DND-41 (cell line): ENCODE results near the gene USF3.

ENCODE experiments used
- ATAC-seq: fragments of 200-7000 bp; cut with Tn5 transposase; 3 replicates; pipeline ENCODE4 v1.9.1; 2021; ENCODE audit warnings: low read depth; ENCODE audit not compliant: insufficient read depth
- DNase-seq: peaks from one replicate; pipeline ENCODE4 v3.0.0-alpha.2; 2020
- H2AFZ ChIP-seq: 2 replicates; pipeline ENCODE4 v1.6.0; 2012; ENCODE audit warnings: low read depth, low read length
- H3K27ac ChIP-seq: 2 replicates; pipeline ENCODE4 v1.5.1; 2012; ENCODE audit warnings: low read length, inconsistent platforms
- H3K27me3 ChIP-seq: fragments of 200-600 bp; sonication (generic); 2 replicates; pipeline ENCODE4 v1.6.0; 2012; ENCODE audit warnings: low read length, mild to moderate bottlenecking, inconsistent platforms; ENCODE audit not compliant: insufficient read depth, poor library complexity
- H3K36me3 ChIP-seq: 2 replicates; pipeline ENCODE4 v1.5.1; 2012; ENCODE audit warnings: low read length, inconsistent platforms; ENCODE audit not compliant: insufficient read depth
- H3K4me1 ChIP-seq: 2 replicates; pipeline ENCODE4 v1.5.1; 2012; ENCODE audit warnings: mild to moderate bottlenecking, low read length; ENCODE audit not compliant: insufficient read depth
- H3K4me2 ChIP-seq: 2 replicates; pipeline ENCODE4 v1.6.0; 2012; ENCODE audit warnings: mild to moderate bottlenecking, moderate library complexity, low read length, inconsistent platforms; ENCODE audit not compliant: insufficient read depth
- H3K4me3 ChIP-seq, 2 experiments: fragments of 200-600 bp in 1 of 2; shearing (Covaris generic) in 1 of 2; 2 replicates each; pipeline ENCODE4 v1.5.1; 2012 to 2016; ENCODE audit warnings: inconsistent platforms in 2 of 2, low read length in 2 of 2, mild to moderate bottlenecking in 2 of 2, low read depth in 1 of 2, moderate library complexity in 1 of 2
- H3K79me2 ChIP-seq: 2 replicates; pipeline ENCODE4 v1.6.0; 2012; ENCODE audit warnings: low read length, inconsistent platforms; ENCODE audit not compliant: insufficient read depth
- H3K9ac ChIP-seq: 2 replicates; pipeline ENCODE4 v1.6.0; 2012; ENCODE audit warnings: low read depth, mild to moderate bottlenecking, inconsistent platforms, low read length, moderate library complexity
- H3K9me3 ChIP-seq: 2 replicates; pipeline ENCODE4 v1.5.1; 2012; ENCODE audit warnings: low read length, moderate library complexity, mild to moderate bottlenecking, inconsistent platforms; ENCODE audit not compliant: insufficient read depth, severe bottlenecking
- H4K20me1 ChIP-seq: 2 replicates; pipeline ENCODE4 v1.6.0; 2012; ENCODE audit warnings: low read length; ENCODE audit not compliant: insufficient read depth
- CTCF ChIP-seq: IDR thresholded peaks from 2 replicates; pipeline ENCODE4 v1.5.1; 2012; ENCODE audit warnings: borderline replicate concordance, low read length, moderate library complexity, mild to moderate bottlenecking; ENCODE audit not compliant: poor library complexity, severe bottlenecking; ENCODE audit errors: extremely low read depth
- EZH2 ChIP-seq: IDR thresholded peaks from 3 replicates; pipeline ENCODE4 v1.6.1; 2012; ENCODE audit warnings: borderline replicate concordance, low read depth, mild to moderate bottlenecking, moderate library complexity, low read length, inconsistent platforms; ENCODE audit not compliant: severe bottlenecking

The USF3 gene

DNA sequence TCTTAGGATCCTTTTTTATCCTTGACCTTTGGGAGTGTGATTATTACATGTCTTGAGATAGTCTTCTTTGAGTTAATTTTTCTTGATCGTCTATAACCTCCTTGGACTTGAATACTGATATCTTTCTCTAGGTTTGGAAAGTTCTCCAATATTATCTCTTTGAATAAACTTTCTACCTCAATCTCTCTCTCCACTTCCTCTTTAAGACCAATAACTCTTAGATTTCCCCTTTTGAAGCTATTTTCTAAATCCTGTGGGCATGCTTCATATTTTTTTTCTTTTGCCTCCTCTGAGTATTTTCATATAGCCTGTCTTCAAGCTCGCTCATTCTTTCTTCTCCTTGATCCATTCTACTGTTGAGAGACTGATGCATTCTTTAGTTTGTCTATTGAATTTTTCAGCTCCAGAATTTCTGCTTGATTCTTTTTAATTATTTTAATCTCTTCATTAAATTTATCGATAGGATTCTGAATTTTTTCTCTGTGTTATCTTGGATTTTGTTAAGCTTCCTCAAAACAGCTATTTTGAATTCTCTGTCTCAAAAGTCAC lies 12.1 kb downstream of the USF3 start:
- peaks cover 4% of the 10 kb centered on the region; the same call in 1 of the 2 replicates for H3K79me2 ChIP-seq
- no peak overlapping the region for H3K4me3 ChIP-seq
- ATAC-seq (no peak), DNase-seq (no peak)
- no peaks in the 10 kb centered on the region for H3K27me3 ChIP-seq
- H2AFZ ChIP-seq = no peak overlapping the region
- no peak overlapping the region for H3K9ac ChIP-seq
- peaks cover 9% of the 10 kb centered on the region for H3K9me3 ChIP-seq
- no peaks in the 10 kb centered on the region for H3K36me3 ChIP-seq
- H3K4me1 ChIP-seq = no peaks in the 10 kb centered on the region
- TF ChIP-seq EZH2 = no peak
- no peaks in the 10 kb centered on the region for H4K20me1 ChIP-seq
- H3K4me2 ChIP-seq = no peak overlapping the region
- H3K27ac ChIP-seq = no peak overlapping the region

GRCh38 chr3:113678773-113679172 lies 17.7 kb downstream of the USF3 start:
- no peaks in the 10 kb centered on the region for H4K20me1 ChIP-seq
- TF ChIP-seq CTCF (no peak), EZH2 (no peak)
- H3K4me3 ChIP-seq = no peak overlapping the region
- H3K9ac ChIP-seq = no peak overlapping the region
- no peaks in the 10 kb centered on the region for H3K4me1 ChIP-seq
- H3K27me3 ChIP-seq = no peaks in the 10 kb centered on the region
- H3K36me3 ChIP-seq = peaks cover 10% of the 10 kb centered on the region; the same call in 1 of the 2 replicates
- H3K4me2 ChIP-seq = no peak overlapping the region
- H3K79me2 ChIP-seq = no peaks in the 10 kb centered on the region
- DNase-seq = no peak
- no peak overlapping the region for H3K27ac ChIP-seq
- no peak overlapping the region for H2AFZ ChIP-seq
- no peak for ATAC-seq
- no peaks in the 10 kb centered on the region for H3K9me3 ChIP-seq

DNA sequence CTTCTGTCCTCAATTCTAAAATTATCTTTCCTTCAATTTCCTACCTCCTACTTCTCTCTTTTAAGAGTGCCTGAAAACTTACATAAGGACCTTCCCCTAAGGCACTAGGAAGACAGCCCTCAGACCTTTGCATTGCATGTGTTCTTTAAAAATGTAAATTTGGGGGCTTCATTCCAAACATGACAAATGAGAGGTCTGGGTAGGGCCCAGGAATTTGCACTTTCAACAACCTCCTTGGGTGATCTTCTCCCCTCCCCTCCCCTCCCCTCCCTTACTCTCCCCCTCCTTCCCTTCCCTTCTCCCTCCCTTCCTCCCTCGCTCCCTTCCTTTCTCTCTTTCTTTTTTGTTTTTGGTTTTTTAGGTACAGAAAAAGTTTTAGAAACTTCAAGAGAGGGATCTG lies 18.7 kb downstream of the USF3 start:
- Histone ChIP-seq H3K79me2 (no peaks in the 10 kb centered on the region), H2AFZ (no peak overlapping the region), H3K4me3 (no peak overlapping the region), H3K4me2 (no peak overlapping the region), H4K20me1 (no peaks in the 10 kb centered on the region), H3K27me3 (no peaks in the 10 kb centered on the region), H3K36me3 (peaks cover 15% of the 10 kb centered on the region; the same call in 1 of the 2 replicates), H3K9ac (no peak overlapping the region), H3K4me1 (no peaks in the 10 kb centered on the region), H3K9me3 (no peaks in the 10 kb centered on the region), H3K27ac (no peak overlapping the region)
- TF ChIP-seq EZH2 (no peak), CTCF (no peak)
- DNase-seq (no peak), ATAC-seq (no peak)

- Histone ChIP-seq H3K27me3 (no peaks in the 10 kb centered on the region), H3K36me3 (peaks cover 17% of the 10 kb centered on the region; the same call in 1 of the 2 replicates), H2AFZ (no peak overlapping the region), H3K4me1 (no peaks in the 10 kb centered on the region), H3K27ac (no peak overlapping the region), H3K9ac (no peak overlapping the region), H3K79me2 (no peaks in the 10 kb centered on the region), H3K9me3 (no peaks in the 10 kb centered on the region), H3K4me3 (no peak overlapping the region), H3K4me2 (no peak overlapping the region), H4K20me1 (no peaks in the 10 kb centered on the region)
- DNase-seq (no peak), ATAC-seq (no peak)
- TF ChIP-seq EZH2 (no peak), CTCF (no peak)
These were observed 20.2 kb downstream of the USF3 start for GRCh38 chr3:113676261-113676660.
